Lower lobe of right lung (tissue), 2 donors: Measurements from ENCODE around the gene GSS. TPM values are rescaled to one million over a fixed set of nuclear protein-coding genes. Genes with fewer than 3 reads are reported as not detected.
"Not testable (repeated sequence)": the region's sequence is repeated elsewhere in the genome, so short reads cannot be mapped to it uniquely, and the experiment has no call there.

Experiments
- ATAC-seq, 2 donors: fragments of 200-7000 bp; cut with Tn5 transposase; one replicate each; pipeline ENCODE4 v1.9.1; 2020 to 2022; ENCODE audit warnings: mild to moderate bottlenecking in 2 of 2, moderate library complexity in 2 of 2
- DNase-seq: peaks from one replicate; pipeline ENCODE4 v3.0.0-alpha.2; 2020
- H3K27ac ChIP-seq: fragments of 200-600 bp; one replicate; pipeline ENCODE4 v1.8.0; 2022
- H3K27me3 ChIP-seq: fragments of 200-600 bp; one replicate; pipeline ENCODE4 v1.8.0; 2022; ENCODE audit warnings: low read depth
- H3K36me3 ChIP-seq: fragments of 200-600 bp; one replicate; pipeline ENCODE4 v1.8.0; 2022; ENCODE audit warnings: mild to moderate bottlenecking
- H3K4me1 ChIP-seq: fragments of 200-600 bp; one replicate; pipeline ENCODE4 v1.8.0; 2022
- H3K4me3 ChIP-seq: fragments of 200-600 bp; one replicate; pipeline ENCODE4 v1.8.0; 2022; ENCODE audit warnings: mild to moderate bottlenecking
- H3K9me3 ChIP-seq: fragments of 200-600 bp; one replicate; pipeline ENCODE4 v1.8.0; 2022
- CTCF ChIP-seq: fragments of 200-600 bp; IDR thresholded peaks from one replicate; pipeline ENCODE4 v1.8.0; 2022; ENCODE audit warnings: antibody characterized with exemption, mild to moderate bottlenecking
- intact Hi-C: fragments of 100-400 bp; cut with DNase I; formaldehyde crosslinking; loops from one replicate; pipeline ENCODE4 v1.11.0; 2022
- microRNA-seq: library from miRNA; unstranded; fragments of <30 nt; microRNA quantifications from one replicate; pipeline ENCODE4 v1.2.0, GENCODE V29; 2020; ENCODE audit warnings: borderline number of aligned reads
- total RNA-seq: library from RNA; stranded (reverse); fragmentation: NEBNext Ultra II Directional; extraction: Animal tissue kit (Norgen Biotek cat#: 25700); gene quantifications from one replicate; pipeline ENCODE4 v1.2.1, GENCODE V29; 2021
- donor health status: DM: no; HTN: yes; CAD: no; lungs with severe emphysema.

The GSS gene
- total RNA-seq, 1 donor from 2014 or later, result 28.8 TPM

- peaks cover 32% of the 10 kb centered on the region for H3K36me3 ChIP-seq
- H3K4me1 ChIP-seq, result peaks cover 30% of the 10 kb centered on the region
- DNase-seq (no peak), ATAC-seq (no peak)
- no peaks in the 10 kb centered on the region for H3K9me3 ChIP-seq
- H3K27me3 ChIP-seq, result no peaks in the 10 kb centered on the region
- no peak for TF ChIP-seq CTCF
- H3K27ac ChIP-seq, result peak overlapping the region; percentile 21
- H3K4me3 ChIP-seq, result no peak overlapping the region
- intact Hi-C loops, result no loop called here
These were observed 73.9 kb downstream of the GSS start for GRCh38 chr20:34881689-34882088.

- H3K9me3 ChIP-seq, H3K27ac ChIP-seq, H3K4me3 ChIP-seq, intact Hi-C loops, DNase-seq, H3K27me3 ChIP-seq, ATAC-seq: not testable (repeated sequence)
- H3K4me1 ChIP-seq, result peaks cover 23% of the 10 kb centered on the region
- peaks cover 32% of the 10 kb centered on the region for H3K36me3 ChIP-seq
These were observed 74.6 kb downstream of the GSS start for GRCh38 chr20:34880971-34881370.

GRCh38 chr20:34880215-34880850 lies 75.3 kb downstream of the GSS start:
- H3K27me3 ChIP-seq, result no peaks in the 10 kb centered on the region
- H3K4me1 ChIP-seq, result peaks cover 26% of the 10 kb centered on the region
- H3K4me3 ChIP-seq, result no peak overlapping the region
- no peak for TF ChIP-seq CTCF
- H3K27ac ChIP-seq, result no peak overlapping the region
- H3K9me3 ChIP-seq, result no peaks in the 10 kb centered on the region
- DNase-seq (no peak), ATAC-seq (no peak)
- peaks cover 27% of the 10 kb centered on the region for H3K36me3 ChIP-seq
- intact Hi-C loops, result no loop called here

Small RNAs within 50 kb of the gene (microRNA-seq; reads per million reads assigned to microRNA genes)
- gene MIR499A, result not detected
- not detected for gene MIR499B

Other genes with a start within 250 kb of the GSS start
- 27.1 TPM for gene NCOA6, start 130.2 kb downstream of the GSS start, total RNA-seq
- gene GGT7, start 83.0 kb downstream of the GSS start, total RNA-seq, result 24.0 TPM
- 131 TPM for gene ACSS2, start 79.2 kb downstream of the GSS start, total RNA-seq
- gene MYH7B, start 62 bp upstream of the GSS start, total RNA-seq, result 0.56 TPM
- 63.2 TPM for gene TRPC4AP, start 137.0 kb upstream of the GSS start, total RNA-seq
- gene EDEM2, start 191.5 kb upstream of the GSS start, total RNA-seq, result 45.4 TPM
- 15.7 TPM for gene PROCR, start 216.3 kb upstream of the GSS start, total RNA-seq